Left ventricle myocardium inferior (tissue), 1 donor: ENCODE results near the gene TSPAN8. TPM values are rescaled to one million over a fixed set of nuclear protein-coding genes. Genes with fewer than 3 reads are reported as not detected.

Source experiments
- DNase-seq: peaks from one replicate; pipeline ENCODE4 v3.0.0-alpha.2; 2020
- H3K27ac ChIP-seq: fragments of 200-600 bp; replicated peaks from 2 replicates; pipeline ENCODE4 v1.8.0; 2021
- H3K27me3 ChIP-seq: fragments of 200-600 bp; 2 replicates; pipeline ENCODE4 v1.8.0; 2021; ENCODE audit warnings: low read depth
- H3K36me3 ChIP-seq: fragments of 200-600 bp; 2 replicates; pipeline ENCODE4 v1.8.0; 2021
- H3K4me1 ChIP-seq: fragments of 200-600 bp; 2 replicates; pipeline ENCODE4 v1.8.0; 2021
- H3K4me3 ChIP-seq: fragments of 200-600 bp; 2 replicates; pipeline ENCODE4 v1.8.0; 2021; ENCODE audit warnings: mild to moderate bottlenecking, moderate library complexity
- H3K9me3 ChIP-seq: fragments of 200-600 bp; replicated peaks from 2 replicates; pipeline ENCODE4 v1.8.0; 2021
- intact Hi-C: fragments of 100-400 bp; cut with micrococcal nuclease; formaldehyde crosslinking; loops from one replicate; pipeline ENCODE4 v1.11.0; 2022
- total RNA-seq: library from RNA; stranded (reverse); fragmentation: NEBNext Ultra II Directional; extraction: Animal tissue kit (Norgen Biotek cat#: 25700); gene quantifications from one replicate; pipeline ENCODE4 v1.2.1, GENCODE V29; 2021
- TF ChIP-seq, protein P1 (sequence below): fragments of 200-600 bp; IDR thresholded peaks from 2 replicates; pipeline ENCODE4 v1.8.0; 2021; ENCODE audit warnings: antibody characterized with exemption, mild to moderate bottlenecking, borderline replicate concordance
- donor health status: DM: no; HTN: yes; CAD: no; lungs with severe emphysema.

TSPAN8 gene
- total RNA-seq, 1 donor from 2014 or later = 0.41 TPM

DNA sequence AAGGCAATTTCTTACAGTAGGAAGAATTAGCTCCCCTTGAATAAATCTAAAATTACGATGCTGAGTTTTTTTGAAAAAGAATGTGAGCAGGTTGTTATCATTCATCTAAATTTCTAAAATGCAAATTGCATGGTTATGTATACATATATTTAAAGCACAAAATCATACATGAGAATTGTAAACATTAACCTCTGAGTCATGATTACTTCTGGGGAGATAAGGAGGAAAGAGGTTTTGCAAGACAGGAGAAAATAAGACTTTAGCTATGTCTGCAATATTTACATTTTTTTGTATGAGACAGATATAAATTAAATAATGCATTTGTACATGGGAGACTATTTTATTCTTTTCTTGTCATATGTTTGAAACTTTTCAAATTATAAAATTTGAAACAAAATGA is 72.2 kb downstream of the TSPAN8 start:
- Histone ChIP-seq H3K36me3 (no peaks in the 10 kb centered on the region), H3K4me1 (no peaks in the 10 kb centered on the region), H3K27me3 (no peaks in the 10 kb centered on the region), H3K27ac (no peak overlapping the region), H3K9me3 (peaks cover 28% of the 10 kb centered on the region), H3K4me3 (no peak overlapping the region)
- DNase-seq = no peak
- TF ChIP-seq, protein P1, sequence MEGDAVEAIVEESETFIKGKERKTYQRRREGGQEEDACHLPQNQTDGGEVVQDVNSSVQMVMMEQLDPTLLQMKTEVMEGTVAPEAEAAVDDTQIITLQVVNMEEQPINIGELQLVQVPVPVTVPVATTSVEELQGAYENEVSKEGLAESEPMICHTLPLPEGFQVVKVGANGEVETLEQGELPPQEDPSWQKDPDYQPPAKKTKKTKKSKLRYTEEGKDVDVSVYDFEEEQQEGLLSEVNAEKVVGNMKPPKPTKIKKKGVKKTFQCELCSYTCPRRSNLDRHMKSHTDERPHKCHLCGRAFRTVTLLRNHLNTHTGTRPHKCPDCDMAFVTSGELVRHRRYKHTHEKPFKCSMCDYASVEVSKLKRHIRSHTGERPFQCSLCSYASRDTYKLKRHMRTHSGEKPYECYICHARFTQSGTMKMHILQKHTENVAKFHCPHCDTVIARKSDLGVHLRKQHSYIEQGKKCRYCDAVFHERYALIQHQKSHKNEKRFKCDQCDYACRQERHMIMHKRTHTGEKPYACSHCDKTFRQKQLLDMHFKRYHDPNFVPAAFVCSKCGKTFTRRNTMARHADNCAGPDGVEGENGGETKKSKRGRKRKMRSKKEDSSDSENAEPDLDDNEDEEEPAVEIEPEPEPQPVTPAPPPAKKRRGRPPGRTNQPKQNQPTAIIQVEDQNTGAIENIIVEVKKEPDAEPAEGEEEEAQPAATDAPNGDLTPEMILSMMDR = no peak
- intact Hi-C loops = no loop called here

DNA sequence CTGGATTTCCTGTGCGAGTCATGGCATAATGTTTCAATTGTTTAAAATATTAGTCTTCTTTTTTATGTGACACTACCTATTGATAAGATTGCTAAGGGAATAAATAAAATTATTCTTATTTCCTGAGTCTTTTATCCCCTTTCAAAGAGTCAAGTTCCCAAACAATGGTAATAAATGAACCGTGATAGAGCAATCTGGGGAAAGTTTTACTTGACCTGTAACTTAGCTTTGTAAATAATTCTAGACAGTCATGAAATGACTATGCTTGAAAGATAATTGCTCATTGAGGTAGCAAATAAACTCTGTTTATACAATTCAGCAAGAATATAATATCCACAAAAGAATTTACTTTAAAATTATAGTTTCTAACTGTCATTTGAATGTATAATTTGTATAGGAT is 82.1 kb downstream of the TSPAN8 start:
- no peak overlapping the region for H3K27ac ChIP-seq
- no peak overlapping the region for H3K4me3 ChIP-seq
- intact Hi-C loops = no loop called here
- TF ChIP-seq, protein P1 = no peak
- no peaks in the 10 kb centered on the region for H3K36me3 ChIP-seq
- no peak for DNase-seq
- H3K9me3 ChIP-seq = no peaks in the 10 kb centered on the region
- H3K27me3 ChIP-seq = no peaks in the 10 kb centered on the region
- H3K4me1 ChIP-seq = no peaks in the 10 kb centered on the region

Other genes with a start within 250 kb of the TSPAN8 start
- gene PTPRR, start 237.3 kb downstream of the TSPAN8 start, total RNA-seq = 1.3 TPM